ENCODE data around the gene NUP37.

The NUP37 gene

GRCh38 chr12:102059343-102059742, 60.6 kb downstream of the NUP37 start:
- DNase-seq (ENCODE audit: low read depth), result no peak
- TF ChIP-seq CTCF (IDR thresholded peaks at IDR 0.05; ENCODE audit: low read length, missing control alignments), result no peak
- H3K4me3 ChIP-seq (replicated peaks; ENCODE audit: low read depth, low read length), result no peak overlapping the region

GRCh38 chr12:102054345-102054744, 65.6 kb downstream of the NUP37 start:
- H3K4me3 ChIP-seq (replicated peaks; ENCODE audit: low read depth, low read length), result no peak overlapping the region
- TF ChIP-seq CTCF (IDR thresholded peaks at IDR 0.05; ENCODE audit: low read length, missing control alignments), result no peak
- no peak for DNase-seq (ENCODE audit: low read depth)

- no peak for TF ChIP-seq CTCF (IDR thresholded peaks at IDR 0.05; ENCODE audit: low read length, missing control alignments)
- H3K4me3 ChIP-seq (replicated peaks; ENCODE audit: low read depth, low read length), result no peak overlapping the region
- no peak for DNase-seq (ENCODE audit: low read depth)
Observed at GRCh38 chr12:102053062-102053349, 66.9 kb downstream of the NUP37 start.

- TF ChIP-seq CTCF (IDR thresholded peaks at IDR 0.05; ENCODE audit: low read length, missing control alignments), result no peak
- no peak for DNase-seq (ENCODE audit: low read depth)
- no peak overlapping the region for H3K4me3 ChIP-seq (replicated peaks; ENCODE audit: low read depth, low read length)
Observed at GRCh38 chr12:102052192-102053061, 67.5 kb downstream of the NUP37 start.

GRCh38 chr12:102051431-102051965, 68.4 kb downstream of the NUP37 start:
- DNase-seq (ENCODE audit: low read depth), result no peak
- no peak for TF ChIP-seq CTCF (IDR thresholded peaks at IDR 0.05; ENCODE audit: low read length, missing control alignments)
- no peak overlapping the region for H3K4me3 ChIP-seq (replicated peaks; ENCODE audit: low read depth, low read length)

GRCh38 chr12:102050660-102051430, 69.1 kb downstream of the NUP37 start:
- no peak for DNase-seq (ENCODE audit: low read depth)
- no peak overlapping the region for H3K4me3 ChIP-seq (replicated peaks; ENCODE audit: low read depth, low read length)
- no peak for TF ChIP-seq CTCF (IDR thresholded peaks at IDR 0.05; ENCODE audit: low read length, missing control alignments)
